Mononuclear cell (primary cell): ENCODE measurements around the gene PMM1. TPM values are rescaled to one million over a fixed set of nuclear protein-coding genes. Genes with fewer than 3 reads are reported as not detected.
"Not testable (repeated sequence)": the region's sequence is repeated elsewhere in the genome, so short reads cannot be mapped to it uniquely, and the experiment has no call there.

ENCODE experiments used
- H3K27me3 ChIP-seq: 2 replicates; pipeline ENCODE4 v1.6.0; 2011; ENCODE audit warnings: low read length, control low read depth; ENCODE audit not compliant: insufficient read depth
- H3K4me1 ChIP-seq: 2 replicates; pipeline ENCODE4 v1.5.1; 2011; ENCODE audit warnings: mild to moderate bottlenecking, low read length, control low read depth; ENCODE audit not compliant: insufficient read depth
- H3K4me3 ChIP-seq: 2 replicates; pipeline ENCODE4 v1.5.1; 2011; ENCODE audit warnings: mild to moderate bottlenecking, low read length, moderate library complexity
- H3K9me3 ChIP-seq: 2 replicates; pipeline ENCODE4 v1.5.1; 2011; ENCODE audit warnings: low read depth, mild to moderate bottlenecking, control low read depth, low read length
- total RNA-seq: library from RNA; depleted of rRNA; stranded (reverse); fragments of >200 nt; gene quantifications from one replicate; pipeline ENCODE4 v1.2.3, GENCODE V29; 2012

The PMM1 gene
- total RNA-seq, 1 donor = 7.1 TPM

DNA sequence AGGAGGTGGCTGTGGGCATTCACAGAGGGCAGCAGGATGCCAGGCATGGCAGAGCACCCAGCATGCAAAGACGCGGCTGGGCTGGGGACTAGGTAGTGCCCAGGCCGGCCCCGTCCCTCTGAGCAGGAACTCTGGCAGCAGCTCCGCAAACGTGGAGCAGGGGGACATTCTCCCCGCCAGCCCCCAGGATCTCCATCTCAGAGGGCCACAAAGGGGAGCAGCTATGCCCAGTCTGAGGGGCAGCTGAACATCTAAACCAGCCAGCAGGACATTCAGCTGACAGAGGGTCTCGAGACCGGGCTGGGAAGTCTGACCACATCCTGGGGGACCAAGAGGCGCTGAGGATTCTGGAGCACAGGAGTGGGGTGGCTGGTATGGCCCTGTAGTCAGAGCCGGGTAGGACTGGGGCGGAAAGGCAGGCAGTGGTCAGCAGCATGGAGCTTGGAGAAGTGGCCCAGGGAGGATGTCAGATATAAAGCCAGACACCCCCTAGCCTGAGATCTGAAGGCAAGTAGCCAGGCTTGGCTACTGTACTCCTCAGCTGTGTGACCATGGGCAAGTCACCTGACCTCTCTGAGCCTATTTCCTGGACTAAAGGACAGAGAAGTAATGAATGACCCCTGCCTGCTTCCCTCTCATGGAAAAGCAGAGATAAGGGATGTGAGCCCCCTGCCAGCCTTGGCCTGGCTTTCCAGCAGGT is 10.2 kb downstream of the PMM1 start:
- H3K27me3 ChIP-seq = no peaks in the 10 kb centered on the region
- no peak overlapping the region for H3K4me3 ChIP-seq
- H3K9me3 ChIP-seq = no peaks in the 10 kb centered on the region
- H3K4me1 ChIP-seq = no peaks in the 10 kb centered on the region

DNA sequence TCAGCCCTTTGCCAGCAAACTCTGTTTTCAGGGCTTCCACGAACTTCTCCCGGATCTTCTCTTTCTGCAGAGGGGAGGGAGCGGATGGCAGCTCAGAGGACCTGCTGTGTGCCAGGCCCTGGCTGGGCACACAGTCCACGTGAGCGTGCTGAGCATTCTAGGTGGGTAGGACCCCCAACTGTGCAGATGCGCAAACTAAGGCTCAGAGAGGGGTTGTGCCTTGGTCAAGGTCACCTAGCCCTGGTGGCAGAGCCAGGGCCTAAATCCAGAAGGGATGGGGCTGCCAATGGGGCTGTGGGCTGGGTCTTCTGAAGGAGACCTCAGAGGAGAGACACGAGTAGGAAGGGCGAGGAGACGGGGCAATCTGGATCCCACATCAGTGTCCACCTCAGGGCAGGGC is 10.8 kb downstream of the PMM1 start:
- H3K4me3 ChIP-seq = no peak overlapping the region
- no peaks in the 10 kb centered on the region for H3K9me3 ChIP-seq
- H3K4me1 ChIP-seq = no peaks in the 10 kb centered on the region
- H3K27me3 ChIP-seq = no peaks in the 10 kb centered on the region

DNA sequence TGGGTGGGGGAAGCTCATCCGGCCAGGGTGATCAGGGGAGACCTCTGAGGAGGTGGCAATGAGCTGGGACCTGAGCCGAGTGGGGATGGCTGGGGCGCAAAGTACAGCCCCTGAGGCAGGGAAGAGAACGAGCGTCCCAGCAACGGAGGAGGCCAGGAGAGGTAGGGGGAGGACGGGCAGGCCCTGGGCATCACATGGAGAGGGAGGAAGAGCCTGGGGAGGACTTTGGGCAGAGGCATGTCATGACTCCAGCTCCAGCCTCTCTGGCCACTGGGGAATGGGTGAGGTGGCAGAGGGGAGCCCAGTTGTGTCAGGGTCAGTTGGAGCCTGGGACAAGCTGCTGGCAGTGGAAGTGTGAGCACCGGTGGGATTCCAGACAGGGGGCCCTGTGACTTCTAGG is 11.5 kb downstream of the PMM1 start:
- Histone ChIP-seq H3K9me3 (no peaks in the 10 kb centered on the region), H3K4me3 (no peak overlapping the region), H3K4me1 (no peaks in the 10 kb centered on the region)

DNA sequence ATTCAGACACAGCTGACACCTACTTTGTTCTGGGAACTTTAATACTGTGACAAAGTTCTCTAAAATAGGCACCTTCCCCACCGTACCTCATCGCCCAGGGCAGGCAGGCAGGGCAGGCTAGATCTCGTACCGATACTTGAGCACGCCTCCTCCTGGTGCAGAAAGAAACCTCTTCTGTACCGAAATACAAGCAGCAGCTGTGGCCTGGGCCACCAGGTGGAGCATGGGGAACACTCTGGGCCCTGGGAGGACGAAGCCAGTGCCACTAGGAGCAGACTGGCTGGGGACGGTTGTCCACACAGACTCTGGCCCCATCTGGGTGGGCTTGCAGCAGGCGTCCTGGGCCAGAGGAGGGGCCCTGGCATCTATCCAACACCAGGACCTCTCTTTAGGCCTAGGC is 12.8 kb downstream of the PMM1 start:
- Histone ChIP-seq H3K27me3 (no peaks in the 10 kb centered on the region), H3K4me1 (no peaks in the 10 kb centered on the region), H3K4me3 (no peak overlapping the region), H3K9me3 (no peaks in the 10 kb centered on the region)

More for the DNA sequence above, 11.5 kb downstream of the PMM1 start:
- H3K27me3 ChIP-seq = no peaks in the 10 kb centered on the region

DNA sequence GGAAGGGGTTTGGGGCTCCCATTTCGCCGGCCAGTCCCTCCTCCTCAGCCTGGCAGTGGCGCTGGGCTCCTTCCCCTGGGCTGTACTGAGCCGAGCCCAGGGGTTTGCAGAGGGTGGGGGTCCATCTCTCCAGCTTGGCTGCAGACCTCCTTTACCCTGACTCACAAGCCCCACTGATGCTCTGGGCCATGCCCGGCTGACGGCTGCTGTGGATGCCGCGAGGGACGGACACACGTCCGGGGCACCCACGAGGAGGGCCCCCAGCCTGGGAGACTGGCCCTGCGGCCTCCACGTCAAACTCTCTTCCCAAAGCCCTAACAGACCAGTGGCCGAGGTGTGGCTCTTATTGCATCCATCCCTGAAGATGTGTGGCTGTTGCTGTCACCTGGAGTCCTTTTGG is 14.1 kb downstream of the PMM1 start:
- H3K27me3 ChIP-seq = no peaks in the 10 kb centered on the region
- H3K9me3 ChIP-seq = no peaks in the 10 kb centered on the region
- H3K4me3 ChIP-seq = no peak overlapping the region
- no peaks in the 10 kb centered on the region for H3K4me1 ChIP-seq

DNA sequence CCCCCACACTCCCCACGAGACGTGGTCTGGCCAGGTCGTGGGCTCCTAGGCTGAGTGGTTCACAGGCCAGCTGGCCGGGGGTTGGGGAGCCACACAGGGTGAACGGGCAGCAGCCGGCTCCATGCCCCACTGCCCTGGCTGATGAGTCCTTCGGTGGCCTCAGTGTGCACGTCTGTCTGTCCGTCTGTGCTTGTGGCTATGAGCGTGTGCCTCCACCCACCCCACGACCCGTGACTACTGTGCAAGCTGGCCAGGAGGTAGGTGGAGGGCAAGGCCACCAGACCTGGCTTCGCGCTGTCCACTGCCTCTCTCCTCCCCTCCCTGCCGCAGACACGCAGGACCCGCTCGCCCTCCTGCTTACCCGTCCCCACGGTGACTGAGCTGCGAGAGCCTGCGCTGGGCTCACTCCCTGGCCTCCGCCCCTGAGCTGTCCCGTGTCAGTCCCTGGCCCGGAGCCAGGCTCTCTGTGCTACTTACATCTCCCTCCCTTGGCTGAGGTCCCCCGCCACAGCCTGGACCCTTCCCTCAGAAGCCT is 14.7 kb downstream of the PMM1 start:
- Histone ChIP-seq H3K27me3 (no peaks in the 10 kb centered on the region), H3K4me1 (no peaks in the 10 kb centered on the region), H3K4me3 (no peak overlapping the region), H3K9me3 (no peaks in the 10 kb centered on the region)

DNA sequence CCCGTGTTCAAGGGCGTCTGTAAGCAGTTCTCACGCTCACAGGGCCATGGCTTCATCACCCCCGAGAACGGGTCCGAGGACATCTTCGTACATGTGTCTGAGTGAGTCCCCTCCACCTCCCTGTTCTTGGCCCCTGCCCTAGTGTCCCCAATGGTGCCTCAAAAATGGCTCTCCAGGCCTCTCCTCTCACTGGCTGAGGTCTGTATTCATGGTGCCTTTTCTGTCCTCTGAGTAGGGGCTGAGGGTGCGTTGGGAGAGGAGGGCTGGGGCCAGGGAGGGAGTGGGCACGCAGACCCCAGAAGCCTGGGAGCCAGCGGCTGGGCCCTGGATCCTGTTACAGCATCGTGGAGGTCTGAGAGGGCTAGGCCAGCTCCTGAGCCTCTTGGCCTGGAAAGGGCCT is 16.0 kb downstream of the PMM1 start:
- Histone ChIP-seq H3K4me3 (no peak overlapping the region), H3K9me3 (no peaks in the 10 kb centered on the region), H3K4me1 (no peaks in the 10 kb centered on the region)

DNA sequence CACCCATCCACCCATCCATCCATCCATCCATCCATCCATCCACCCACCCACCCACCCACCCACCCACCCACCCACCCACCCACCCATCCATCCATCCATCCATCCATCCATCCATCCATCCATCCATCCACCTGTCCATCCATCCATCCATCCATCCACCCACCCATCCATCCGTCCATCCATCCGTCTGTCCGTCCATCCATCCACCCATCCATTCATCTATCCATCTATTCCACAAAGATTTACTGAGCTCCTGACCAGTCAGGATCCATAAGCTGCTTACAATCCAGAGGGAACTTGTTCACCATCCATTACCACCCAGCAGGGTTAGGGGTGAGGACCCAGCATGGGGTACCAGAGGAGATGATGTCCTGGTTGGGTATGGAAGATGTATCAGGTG is 17.3 kb downstream of the PMM1 start:
- H3K27me3 ChIP-seq, H3K4me1 ChIP-seq, H3K9me3 ChIP-seq, H3K4me3 ChIP-seq: not testable (repeated sequence)

More for the DNA sequence above, 16.0 kb downstream of the PMM1 start:
- H3K27me3 ChIP-seq = no peaks in the 10 kb centered on the region

DNA sequence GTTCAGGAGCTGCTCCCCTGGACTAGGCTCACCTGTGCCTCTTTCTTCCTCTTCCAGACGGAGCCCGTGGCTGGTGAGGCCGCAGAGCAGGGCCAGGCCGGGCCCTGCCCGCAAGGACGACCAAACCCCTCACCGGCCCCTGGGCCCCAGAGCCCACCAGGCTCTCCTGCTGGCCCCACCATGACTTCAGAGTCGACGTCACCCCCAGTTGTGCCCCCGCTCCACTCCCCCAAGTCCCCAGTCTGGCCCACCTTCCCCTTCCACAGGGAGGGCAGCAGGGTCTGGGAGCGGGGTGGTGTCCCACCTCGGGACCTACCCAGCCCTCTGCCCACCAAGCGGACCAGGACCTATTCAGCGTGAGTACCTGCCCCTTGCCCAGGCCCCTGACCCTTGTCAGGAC is 17.9 kb downstream of the PMM1 start:
- no peaks in the 10 kb centered on the region for H3K27me3 ChIP-seq
- H3K4me3 ChIP-seq = no peak overlapping the region
- H3K4me1 ChIP-seq = no peaks in the 10 kb centered on the region
- no peaks in the 10 kb centered on the region for H3K9me3 ChIP-seq

DNA sequence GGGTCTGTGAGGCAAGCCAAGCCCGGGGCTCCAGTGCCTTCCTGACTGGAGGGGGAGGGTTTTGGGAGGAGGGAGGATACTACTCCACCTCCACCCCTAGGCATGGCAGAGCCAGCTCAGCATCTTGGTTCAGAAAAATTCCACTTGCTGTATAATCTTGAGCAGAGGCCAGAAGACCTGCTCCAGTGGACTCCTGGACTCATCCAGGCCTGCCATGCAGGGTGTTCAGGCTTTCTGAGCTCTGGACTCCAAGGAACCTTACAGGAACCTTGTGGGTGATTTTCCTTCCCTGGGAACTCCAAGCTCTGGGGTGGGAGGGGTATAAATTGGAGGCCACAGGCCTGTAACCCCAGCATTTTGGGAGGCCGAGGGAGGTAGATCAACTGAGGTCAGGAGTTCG is 19.4 kb downstream of the PMM1 start:
- Histone ChIP-seq H3K9me3 (no peaks in the 10 kb centered on the region), H3K27me3 (no peaks in the 10 kb centered on the region), H3K4me3 (no peak overlapping the region), H3K4me1 (no peaks in the 10 kb centered on the region)

DNA sequence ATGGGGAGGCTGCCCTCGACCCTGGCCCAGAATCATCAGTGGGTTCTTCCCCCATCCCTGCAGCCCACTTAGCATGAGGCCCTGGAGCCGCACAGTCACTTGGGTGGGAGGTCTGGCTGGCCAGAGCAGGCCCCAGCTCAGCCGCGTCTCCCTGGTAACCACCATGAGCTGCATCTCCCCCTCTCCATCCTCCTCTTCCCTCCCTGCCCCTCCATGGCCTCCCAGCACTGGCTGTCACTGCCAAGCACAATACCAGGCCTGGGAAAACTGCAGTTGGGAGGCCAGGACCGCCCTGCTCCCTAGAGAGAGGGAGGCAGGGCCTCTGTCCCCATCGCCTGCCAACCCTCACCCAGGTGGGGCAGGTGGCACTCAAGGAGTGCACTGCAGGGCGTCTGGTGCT is 20.8 kb downstream of the PMM1 start:
- no peaks in the 10 kb centered on the region for H3K27me3 ChIP-seq
- no peaks in the 10 kb centered on the region for H3K4me1 ChIP-seq
- H3K4me3 ChIP-seq = no peak overlapping the region
- H3K9me3 ChIP-seq = no peaks in the 10 kb centered on the region

- Histone ChIP-seq H3K4me1 (no peaks in the 10 kb centered on the region), H3K4me3 (no peak overlapping the region), H3K27me3 (no peaks in the 10 kb centered on the region), H3K9me3 (no peaks in the 10 kb centered on the region)
These were observed 22.2 kb downstream of the PMM1 start for GRCh38 chr22:41567512-41567768.

DNA sequence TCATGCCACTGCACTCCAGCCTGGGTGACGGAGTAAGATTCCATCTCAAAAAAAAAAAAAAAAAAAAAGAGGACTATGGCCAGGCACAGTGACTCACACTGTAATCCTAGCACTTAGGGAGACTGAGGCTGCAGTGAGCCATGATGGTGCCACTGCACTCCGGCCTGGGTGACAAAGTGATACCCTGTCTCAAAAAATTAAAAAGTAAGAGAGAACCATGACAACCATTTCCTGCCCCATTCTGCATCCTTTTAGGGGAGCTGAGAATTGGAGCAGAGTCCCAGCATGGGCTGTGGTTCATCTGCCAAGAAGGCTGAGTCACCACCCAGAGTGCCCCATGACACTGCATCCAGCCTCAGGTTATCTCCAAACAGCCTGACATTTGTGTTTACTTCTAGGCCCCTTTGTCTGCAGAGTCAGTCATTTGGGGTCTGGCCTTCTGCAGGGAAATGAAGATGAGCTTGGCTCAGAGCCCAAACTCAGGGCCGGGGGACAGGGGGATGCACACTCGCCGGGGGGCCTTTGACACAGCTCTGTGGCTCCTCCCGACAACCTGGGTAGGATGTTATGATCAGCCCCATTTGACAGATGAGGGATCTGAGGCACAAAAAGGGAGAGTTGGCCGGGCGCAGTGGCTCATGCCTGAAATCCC is 24.1 kb downstream of the PMM1 start:
- Histone ChIP-seq H3K9me3 (no peaks in the 10 kb centered on the region), H3K4me1 (no peaks in the 10 kb centered on the region), H3K4me3 (no peak overlapping the region), H3K27me3 (no peaks in the 10 kb centered on the region)

GRCh38 chr22:41564563-41564962 is 25.1 kb downstream of the PMM1 start:
- Histone ChIP-seq H3K4me1 (no peaks in the 10 kb centered on the region), H3K9me3 (no peaks in the 10 kb centered on the region), H3K4me3 (no peak overlapping the region), H3K27me3 (no peaks in the 10 kb centered on the region)

DNA sequence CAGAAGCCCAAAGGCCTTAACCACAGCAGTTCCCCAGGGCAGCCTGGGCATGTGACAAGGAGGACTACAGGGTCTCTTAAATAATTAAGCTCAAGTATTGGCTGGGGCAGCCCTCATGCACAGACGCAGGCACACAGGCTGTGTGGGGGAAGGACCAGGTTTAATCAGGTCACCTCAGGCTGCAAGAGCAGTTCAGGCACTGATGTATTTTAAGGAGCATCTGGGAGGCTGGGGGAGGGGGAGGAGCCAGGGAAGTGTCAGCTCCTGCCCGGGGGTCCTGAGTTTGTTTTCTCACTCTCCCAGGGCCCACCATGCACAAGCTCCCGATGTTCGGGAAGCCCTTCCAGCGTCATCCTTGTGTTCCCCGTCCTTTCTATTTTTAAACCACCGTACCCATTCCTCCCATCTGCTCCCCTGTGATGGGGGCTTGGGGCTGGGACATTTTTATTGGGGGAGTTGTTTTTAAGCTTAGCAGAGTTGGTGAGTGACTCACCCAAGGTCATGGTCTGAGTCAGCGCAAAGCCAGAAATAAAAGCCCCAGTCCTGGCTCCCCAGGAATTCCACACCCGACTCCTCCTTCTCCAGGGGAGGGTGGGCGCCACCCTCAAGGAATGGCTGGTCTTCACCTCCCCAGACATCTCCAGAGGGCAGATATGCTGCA is 26.5 kb downstream of the PMM1 start:
- no peaks in the 10 kb centered on the region for H3K9me3 ChIP-seq
- H3K4me3 ChIP-seq = no peak overlapping the region
- no peaks in the 10 kb centered on the region for H3K4me1 ChIP-seq
- no peaks in the 10 kb centered on the region for H3K27me3 ChIP-seq

GRCh38 chr22:41562461-41562860 is 27.2 kb downstream of the PMM1 start:
- H3K27me3 ChIP-seq = no peaks in the 10 kb centered on the region
- no peaks in the 10 kb centered on the region for H3K9me3 ChIP-seq
- no peaks in the 10 kb centered on the region for H3K4me1 ChIP-seq
- H3K4me3 ChIP-seq = no peak overlapping the region
